Osteocyte (in vitro differentiated cells): ENCODE data around the gene CRABP1. TPM values are rescaled to one million over a fixed set of nuclear protein-coding genes. Genes with fewer than 3 reads are reported as not detected.

Experiments used
- DNase-seq: peaks from one replicate; pipeline ENCODE4 v3.0.0; 2021; ENCODE audit warnings: mixed read lengths; ENCODE audit not compliant: unreplicated experiment; ENCODE audit errors: extremely low spot score
- H3K27ac Mint-ChIP-seq: one replicate; pipeline ENCODE4 v1.8.0; 2021; ENCODE audit warnings: mild to moderate bottlenecking, mixed read lengths; ENCODE audit not compliant: unreplicated experiment
- H3K27me3 Mint-ChIP-seq: one replicate; pipeline ENCODE4 v1.8.0; 2021; ENCODE audit warnings: mixed read lengths; ENCODE audit not compliant: unreplicated experiment
- H3K36me3 Mint-ChIP-seq: one replicate; pipeline ENCODE4 v1.8.0; 2021; ENCODE audit warnings: mixed read lengths; ENCODE audit not compliant: unreplicated experiment
- H3K4me1 Mint-ChIP-seq: one replicate; pipeline ENCODE4 v1.8.0; 2021; ENCODE audit warnings: mixed read lengths; ENCODE audit not compliant: unreplicated experiment
- H3K4me3 Mint-ChIP-seq: one replicate; pipeline ENCODE4 v1.8.0; 2021; ENCODE audit warnings: mild to moderate bottlenecking, moderate library complexity, mixed read lengths; ENCODE audit not compliant: unreplicated experiment
- H3K9me3 Mint-ChIP-seq: one replicate; pipeline ENCODE4 v1.8.0; 2021; ENCODE audit warnings: mixed read lengths; ENCODE audit not compliant: unreplicated experiment
- CTCF ChIP-seq: fragments of 200-600 bp; sonication (generic); IDR thresholded peaks from 2 replicates; pipeline ENCODE4 v1.5.0; 2021; ENCODE audit warnings: antibody characterized with exemption, mild to moderate bottlenecking, moderate library complexity
- total RNA-seq: library from RNA; stranded (reverse); gene quantifications from 2 replicates; pipeline ENCODE4 v1.2.1, GENCODE V29; 2021

The CRABP1 gene
- total RNA-seq, 1 donor from 2014 or later: 5.2 TPM

- no peak overlapping the region for H3K4me3 Mint-ChIP-seq
- H3K27me3 Mint-ChIP-seq: peaks cover 3% of the 10 kb centered on the region
- TF ChIP-seq CTCF: no peak
- peaks cover 29% of the 10 kb centered on the region for H3K4me1 Mint-ChIP-seq
- no peaks in the 10 kb centered on the region for H3K36me3 Mint-ChIP-seq
- no peak for DNase-seq
- no peak overlapping the region for H3K27ac Mint-ChIP-seq
- H3K9me3 Mint-ChIP-seq: no peaks in the 10 kb centered on the region
Measured at GRCh38 chr15:78366342-78366741, 26.2 kb downstream of the CRABP1 start.

DNA sequence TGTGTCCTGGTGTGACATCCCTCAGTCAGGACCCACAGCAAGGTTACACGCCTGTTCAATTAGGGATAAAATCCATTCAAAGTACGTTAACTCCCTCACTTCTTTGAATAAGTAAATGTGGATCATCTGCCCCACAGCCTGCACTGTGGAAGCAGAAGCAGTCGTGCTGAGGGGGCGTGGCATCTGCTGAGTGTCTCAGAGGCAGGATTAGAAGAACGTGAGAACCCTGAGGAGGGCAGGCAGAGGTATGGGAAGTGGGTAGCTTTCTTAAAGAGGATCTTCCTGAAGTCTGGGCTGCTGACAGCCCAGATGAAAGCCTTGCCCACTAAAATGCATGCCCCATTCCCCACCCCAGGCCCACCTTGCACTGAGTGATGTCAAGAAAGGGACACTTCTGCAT, 28.5 kb downstream of the CRABP1 start:
- no peak for DNase-seq

GRCh38 chr15:78369161-78369560, 29.0 kb downstream of the CRABP1 start:
- H3K4me1 Mint-ChIP-seq: peaks cover 22% of the 10 kb centered on the region
- DNase-seq: no peak
- H3K4me3 Mint-ChIP-seq: no peak overlapping the region
- H3K36me3 Mint-ChIP-seq: no peaks in the 10 kb centered on the region
- no peaks in the 10 kb centered on the region for H3K9me3 Mint-ChIP-seq
- peaks cover 10% of the 10 kb centered on the region for H3K27me3 Mint-ChIP-seq
- H3K27ac Mint-ChIP-seq: no peak overlapping the region
- TF ChIP-seq CTCF: no peak

More for the DNA sequence above, 28.5 kb downstream of the CRABP1 start:
- no peaks in the 10 kb centered on the region for H3K9me3 Mint-ChIP-seq
- H3K27ac Mint-ChIP-seq: no peak overlapping the region
- H3K4me3 Mint-ChIP-seq: no peak overlapping the region
- peaks cover 10% of the 10 kb centered on the region for H3K27me3 Mint-ChIP-seq
- no peak for TF ChIP-seq CTCF
- H3K36me3 Mint-ChIP-seq: no peaks in the 10 kb centered on the region
- H3K4me1 Mint-ChIP-seq: peaks cover 25% of the 10 kb centered on the region

- H3K9me3 Mint-ChIP-seq: no peaks in the 10 kb centered on the region
- no peak for DNase-seq
- H3K36me3 Mint-ChIP-seq: no peaks in the 10 kb centered on the region
- TF ChIP-seq CTCF: no peak
- peaks cover 11% of the 10 kb centered on the region for H3K27me3 Mint-ChIP-seq
- no peak overlapping the region for H3K27ac Mint-ChIP-seq
- no peak overlapping the region for H3K4me3 Mint-ChIP-seq
- peaks cover 17% of the 10 kb centered on the region for H3K4me1 Mint-ChIP-seq
Measured at GRCh38 chr15:78370013-78370412, 29.9 kb downstream of the CRABP1 start.

- Mint-ChIP-seq H3K9me3 (no peaks in the 10 kb centered on the region), H3K36me3 (no peaks in the 10 kb centered on the region), H3K4me3 (no peak overlapping the region), H3K27me3 (peaks cover 20% of the 10 kb centered on the region), H3K4me1 (peaks cover 11% of the 10 kb centered on the region), H3K27ac (no peak overlapping the region)
- no peak for DNase-seq
- no peak for TF ChIP-seq CTCF
Measured at GRCh38 chr15:78372880-78373279, 32.7 kb downstream of the CRABP1 start.
